GM19035 (cell line): ENCODE results near the gene UPF1.

ENCODE experiments used
- ATAC-seq: cut with Tn5 transposase; IDR thresholded peaks from one replicate; pipeline ENCODE4 v1.9.1; 2021; ENCODE audit not compliant: unreplicated experiment

Gene UPF1

DNA sequence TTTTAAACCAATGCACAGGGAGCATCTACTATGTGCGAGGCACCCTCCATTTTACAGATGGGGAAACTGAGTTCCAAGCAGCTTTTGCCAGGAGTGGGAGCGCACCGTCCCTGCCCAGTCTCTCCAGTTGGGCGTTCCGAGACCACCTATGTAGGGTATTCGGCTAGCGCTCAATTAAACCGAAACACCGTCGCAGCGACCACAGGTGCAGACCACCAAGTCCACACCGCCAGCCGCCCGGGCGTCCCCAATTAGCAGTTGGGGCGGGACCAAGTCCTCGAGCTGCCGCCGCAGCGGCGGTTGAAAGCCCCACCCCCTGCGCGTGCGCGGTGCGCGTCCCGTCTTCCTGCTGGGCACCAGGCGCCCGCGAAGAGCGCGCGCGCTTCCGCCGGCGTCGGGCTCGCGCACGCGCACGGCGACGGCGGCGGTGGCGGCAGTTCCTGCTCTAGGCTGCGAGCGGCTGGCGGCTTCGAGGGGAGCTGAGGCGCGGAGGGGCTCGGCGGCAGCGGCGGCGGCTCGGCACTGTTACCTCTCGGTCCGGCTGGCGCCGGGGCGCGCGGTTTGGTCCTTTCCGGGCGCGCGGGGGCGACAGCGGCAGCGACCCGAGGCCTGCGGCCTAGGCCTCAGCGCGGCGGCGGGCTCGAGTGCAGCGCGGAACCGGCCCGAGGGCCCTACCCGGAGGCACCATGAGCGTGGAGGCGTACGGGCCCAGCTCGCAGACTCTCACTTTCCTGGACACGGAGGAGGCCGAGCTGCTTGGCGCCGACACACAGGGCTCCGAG is at the start of gene UPF1:
Gene UPF1 (plus strand): TSS at position 436 of the 782 bp plus-strand sequence. CDS start 251 bp downstream, at position 687.
- peak; percentile 78 for ATAC-seq

DNA sequence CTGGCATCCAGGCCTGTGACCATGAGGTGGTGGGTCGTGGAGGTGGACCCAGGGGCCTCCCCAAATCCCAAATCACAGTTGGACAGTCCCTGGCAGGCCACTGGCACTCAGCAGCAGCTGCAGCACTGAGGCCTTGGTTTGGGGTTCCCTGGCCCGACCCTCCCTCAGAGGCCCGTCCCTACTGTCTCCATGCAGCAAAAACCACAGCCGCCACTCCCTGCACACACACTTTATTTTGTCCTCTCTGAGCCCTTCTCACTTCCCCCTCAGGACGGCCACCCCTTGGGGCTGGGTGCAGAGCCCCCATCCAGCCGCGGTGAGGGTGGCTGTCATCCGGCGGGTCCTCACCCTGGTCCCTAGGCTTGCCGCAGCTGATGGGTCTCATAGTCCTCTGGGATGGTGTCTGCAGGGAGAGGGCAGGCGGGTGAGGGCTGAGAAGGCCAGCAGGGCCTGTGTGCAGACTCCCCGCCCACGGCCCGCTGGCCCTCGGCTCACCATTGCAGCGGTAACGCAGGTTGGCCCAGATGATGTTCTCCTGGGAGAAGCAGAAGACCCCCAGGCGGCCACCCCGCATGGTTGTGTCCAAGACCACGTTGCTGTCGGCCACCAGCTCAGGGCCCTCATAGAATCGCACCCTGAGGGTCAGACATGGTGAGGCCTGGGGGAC is 49.1 kb upstream of the UPF1 start:
- ATAC-seq: no peak

DNA sequence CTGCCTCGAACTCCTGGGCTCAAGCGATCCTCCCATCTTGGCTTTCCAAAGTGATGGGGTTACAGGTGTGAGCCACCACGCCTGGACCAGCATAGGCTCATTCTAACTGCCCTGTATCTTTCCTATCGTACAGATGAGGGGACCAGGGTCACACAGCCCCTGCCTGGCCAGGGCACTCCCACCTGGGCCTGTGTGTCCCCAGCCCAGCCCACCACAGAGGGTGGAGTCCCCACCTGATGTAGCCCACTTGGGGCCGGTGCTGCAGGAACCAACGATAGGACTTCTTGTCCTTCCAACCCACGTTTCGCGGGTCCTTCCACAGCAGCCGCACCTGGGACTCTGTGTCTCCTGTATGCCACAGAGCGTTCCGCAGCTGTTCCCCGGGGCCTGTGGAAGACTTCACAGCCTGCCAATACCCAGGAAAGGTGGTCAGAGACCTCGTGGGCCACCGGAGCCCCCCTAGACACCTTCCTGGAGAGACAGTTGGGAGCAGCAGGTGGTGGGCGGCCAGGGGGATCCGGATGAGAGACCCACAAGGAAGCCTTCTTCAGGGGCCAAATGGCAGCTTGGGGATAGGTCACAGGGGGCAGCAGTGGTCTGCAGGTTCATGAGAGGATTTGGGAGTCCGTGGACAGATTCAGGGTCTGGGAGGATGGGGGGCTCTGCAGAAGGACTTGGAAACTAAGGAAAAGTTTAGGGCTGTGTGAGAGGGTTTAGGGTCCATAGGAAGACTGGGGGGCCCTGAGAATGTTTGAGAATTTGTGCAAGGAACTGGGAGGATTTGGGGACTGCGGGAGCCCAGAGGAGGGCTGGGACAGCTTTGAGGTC is 47.6 kb upstream of the UPF1 start:
- no peak for ATAC-seq

DNA sequence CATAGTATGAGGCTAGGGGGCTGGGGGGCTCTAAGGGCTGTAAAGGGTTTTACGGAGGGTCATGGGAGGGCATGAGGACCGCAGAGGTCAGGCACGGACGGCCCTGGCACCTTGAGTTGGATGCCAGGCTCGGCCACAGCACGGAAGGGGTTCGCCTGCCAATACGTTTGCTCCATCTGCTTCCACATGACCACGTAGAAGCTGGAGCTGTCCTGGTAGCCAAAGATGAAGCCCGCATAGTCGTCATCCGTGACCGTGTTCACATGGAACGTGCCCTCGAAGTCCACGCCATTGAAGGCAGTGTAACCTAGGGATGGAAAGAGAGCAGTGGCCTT is 47.0 kb upstream of the UPF1 start:
- no peak for ATAC-seq

DNA sequence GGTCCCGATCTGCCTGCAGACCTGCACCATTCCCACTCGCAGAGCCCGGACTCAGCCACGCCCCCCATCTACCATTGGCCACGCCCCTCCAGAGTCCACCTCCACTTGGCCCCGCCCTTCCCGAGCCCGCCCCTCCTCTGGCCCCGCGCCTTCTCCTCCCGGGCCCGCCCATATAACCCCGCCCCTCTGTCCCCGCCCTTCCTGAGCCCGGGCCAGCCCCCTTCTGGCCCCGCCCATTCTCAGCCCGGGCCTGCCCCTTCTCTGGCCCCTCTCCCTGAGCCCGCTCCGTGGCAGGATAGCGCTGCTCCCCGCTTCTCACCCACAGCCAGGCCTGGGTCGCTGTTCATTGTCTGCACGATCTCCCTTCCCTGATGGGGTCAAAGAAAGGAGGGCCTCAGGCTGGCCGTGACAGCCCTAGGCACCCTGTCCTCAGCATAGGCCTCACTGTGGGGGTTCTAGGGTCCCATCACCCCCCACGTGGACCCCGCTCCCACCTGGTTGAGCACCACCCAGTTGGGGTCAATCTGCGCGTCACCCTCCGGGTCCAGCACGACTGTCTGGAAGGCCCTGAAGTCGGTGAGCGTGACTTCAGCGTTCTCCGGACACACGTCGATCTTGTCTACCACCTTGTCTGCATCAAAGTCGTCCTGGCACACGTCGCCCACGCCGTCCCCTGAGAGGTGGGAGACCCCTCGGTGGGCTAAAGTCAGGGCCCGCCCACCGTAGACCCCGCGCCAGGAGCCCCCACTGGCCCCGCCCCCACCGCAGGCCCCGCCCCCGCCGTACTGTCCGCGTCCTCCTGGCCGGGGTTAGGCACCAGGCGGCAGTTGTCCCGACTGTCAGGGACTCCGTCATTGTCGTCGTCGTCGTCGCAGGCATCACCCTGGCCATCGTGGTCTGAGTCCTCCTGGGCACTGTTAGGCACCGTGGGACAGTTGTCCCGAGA is 46.3 kb upstream of the UPF1 start:
- no peak for ATAC-seq

DNA sequence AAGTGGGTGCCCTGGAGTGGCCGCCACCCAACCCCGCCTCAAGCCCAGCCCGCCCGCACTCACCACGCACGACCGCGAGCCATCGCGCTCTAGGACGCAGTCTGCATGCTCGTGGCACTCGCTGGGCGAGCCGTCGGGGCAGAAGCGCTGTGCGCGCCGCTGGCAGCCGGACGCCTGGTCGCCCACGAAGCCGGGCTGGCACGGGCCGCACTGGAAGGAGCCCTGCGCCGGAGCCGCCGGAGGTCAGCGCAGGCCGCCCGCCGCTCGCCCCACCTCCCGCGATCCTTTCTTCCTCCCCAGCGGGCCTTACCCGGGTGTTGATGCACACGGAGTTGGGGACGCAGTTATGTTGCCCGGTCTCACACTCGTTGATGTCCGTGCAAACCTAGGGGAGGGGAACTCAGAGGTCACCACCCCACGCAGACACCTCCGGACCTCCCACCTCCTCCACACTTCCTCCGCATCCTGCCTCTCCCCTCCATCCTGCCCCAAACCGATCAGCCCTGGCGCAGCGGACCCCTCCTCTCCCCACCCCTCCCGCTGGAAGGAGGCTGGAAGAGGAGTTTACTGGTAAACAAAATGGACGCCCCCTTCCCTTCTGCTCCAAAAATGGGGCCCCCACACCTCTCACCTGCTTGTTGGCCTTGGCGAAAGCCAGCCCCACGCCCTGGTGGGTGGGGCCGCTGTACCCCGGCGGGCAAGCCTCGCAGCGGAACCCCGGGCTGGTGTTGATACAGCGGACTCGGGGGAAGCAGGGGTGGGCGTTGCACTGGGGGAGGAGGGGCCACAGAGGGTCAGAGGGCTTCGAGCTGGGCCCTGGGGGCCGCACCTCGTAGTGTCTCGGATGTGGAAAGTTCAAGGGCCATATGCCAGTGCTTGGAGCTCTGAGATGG is 43.0 kb upstream of the UPF1 start:
- ATAC-seq: no peak

DNA sequence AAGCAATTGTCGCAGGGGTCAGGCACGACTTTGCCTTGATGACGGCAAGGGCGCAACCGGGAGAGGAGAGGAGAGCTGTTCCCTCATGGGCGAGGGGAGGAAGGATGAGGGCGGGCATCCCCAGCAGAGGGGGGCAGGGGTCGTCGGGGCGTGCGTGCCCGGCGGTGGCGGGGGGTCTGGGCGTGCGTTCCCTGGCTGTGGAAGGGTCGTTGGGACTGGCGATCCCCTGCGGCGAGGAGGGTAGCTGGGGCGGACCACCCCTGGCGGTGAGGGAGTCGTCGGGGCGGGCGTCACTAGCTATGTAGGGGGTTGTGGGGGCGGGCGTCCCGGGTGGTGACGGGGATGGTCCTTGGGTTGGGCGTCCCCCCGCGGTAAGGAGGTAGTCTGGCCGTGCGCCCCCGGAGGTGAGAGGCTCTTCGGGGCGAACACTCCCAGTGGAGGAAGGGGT is 42.3 kb upstream of the UPF1 start:
- no peak for ATAC-seq

DNA sequence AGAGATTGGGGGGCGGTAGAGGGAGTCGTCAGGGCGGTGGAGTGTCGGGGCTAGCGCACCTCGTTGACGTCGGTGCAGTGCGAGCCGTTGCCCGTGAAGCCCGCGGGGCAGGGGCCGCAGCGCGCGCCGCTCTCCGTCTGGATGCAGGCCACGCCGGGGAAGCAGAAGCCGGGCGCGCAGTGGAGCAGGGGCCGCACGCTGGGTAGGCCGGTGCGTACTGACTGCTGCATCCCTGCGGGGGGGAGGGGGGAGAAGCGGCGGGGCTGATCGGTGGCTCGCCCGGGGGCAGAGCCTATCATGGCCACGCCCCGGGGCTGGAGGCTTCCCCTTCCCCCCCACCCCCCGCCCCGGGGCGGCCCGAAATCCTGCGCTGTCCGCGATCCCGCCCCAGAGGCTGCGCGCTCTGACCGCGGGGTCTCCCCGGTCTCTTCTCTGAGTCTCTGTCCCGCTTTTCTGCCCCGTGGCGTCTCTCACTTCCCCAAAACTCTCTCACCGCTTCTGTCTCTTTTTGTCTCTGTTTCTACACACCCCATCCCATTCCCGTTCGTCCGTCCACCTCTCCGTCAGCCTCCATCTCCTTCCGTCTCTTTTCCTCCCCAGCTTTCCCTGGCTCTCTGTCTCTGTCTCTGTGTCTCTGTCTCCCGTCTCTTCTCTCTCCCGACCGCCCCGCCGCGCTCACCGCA is 41.7 kb upstream of the UPF1 start:
- ATAC-seq: no peak

DNA sequence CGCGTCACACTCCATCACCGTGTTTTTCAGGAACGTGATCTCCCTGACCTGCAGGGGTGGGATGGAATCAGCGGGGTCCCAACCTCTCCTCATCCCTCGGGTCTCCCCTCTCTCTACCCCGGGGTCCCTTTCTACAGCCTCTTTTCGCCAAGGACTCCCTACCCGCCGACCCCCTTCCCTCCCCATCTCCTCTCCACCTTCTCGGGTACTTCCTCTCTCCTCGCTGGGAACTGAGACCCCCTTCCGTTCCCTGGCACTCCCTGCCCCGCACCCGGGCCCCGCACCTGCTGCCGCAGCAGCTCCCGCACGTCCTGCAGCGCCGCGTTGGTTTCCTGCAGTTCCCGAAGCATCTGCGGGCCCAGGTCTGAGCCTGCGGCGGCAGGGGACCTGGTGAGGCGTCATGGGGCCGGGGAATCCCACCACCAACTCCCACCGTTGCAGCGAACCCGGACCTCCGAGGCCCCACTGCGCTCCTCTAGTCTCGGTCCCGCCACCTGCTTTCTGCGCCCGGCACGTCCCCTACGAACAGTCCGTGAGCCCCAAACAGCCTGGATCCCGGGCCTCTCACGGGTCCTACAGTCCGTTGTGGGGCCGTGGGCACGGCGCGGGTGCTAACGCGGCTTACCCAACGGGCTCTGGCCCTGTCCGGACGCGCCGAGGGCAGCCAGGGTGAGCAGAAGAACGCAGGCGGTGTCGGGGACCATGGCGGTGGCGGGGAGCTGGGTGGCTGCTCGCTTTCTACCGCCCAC is 41.0 kb upstream of the UPF1 start, which contains the start of gene COMP:
Gene COMP (minus strand): TSS at position 740 of the 749 bp plus-strand sequence. CDS start 36 bp downstream, at position 704.
- no peak for ATAC-seq

DNA sequence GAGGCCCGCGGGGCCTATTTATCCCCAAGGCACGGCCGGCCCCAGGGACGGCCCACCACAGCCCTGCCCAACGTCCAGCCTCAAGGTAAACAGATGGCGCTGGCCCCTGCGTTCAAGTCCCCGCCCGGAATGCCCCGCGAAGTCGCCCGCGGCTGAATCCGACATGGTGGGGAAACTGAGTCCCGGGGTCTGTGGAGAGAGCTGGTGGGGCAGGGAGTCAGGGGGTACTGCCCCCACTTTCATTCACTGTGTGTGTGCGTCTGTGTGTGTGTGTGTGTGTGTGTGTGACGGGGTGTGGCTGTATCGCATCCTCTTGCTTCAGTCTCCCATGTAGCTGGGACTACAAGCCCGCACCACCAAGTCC is 40.5 kb upstream of the UPF1 start:
- no peak for ATAC-seq

DNA sequence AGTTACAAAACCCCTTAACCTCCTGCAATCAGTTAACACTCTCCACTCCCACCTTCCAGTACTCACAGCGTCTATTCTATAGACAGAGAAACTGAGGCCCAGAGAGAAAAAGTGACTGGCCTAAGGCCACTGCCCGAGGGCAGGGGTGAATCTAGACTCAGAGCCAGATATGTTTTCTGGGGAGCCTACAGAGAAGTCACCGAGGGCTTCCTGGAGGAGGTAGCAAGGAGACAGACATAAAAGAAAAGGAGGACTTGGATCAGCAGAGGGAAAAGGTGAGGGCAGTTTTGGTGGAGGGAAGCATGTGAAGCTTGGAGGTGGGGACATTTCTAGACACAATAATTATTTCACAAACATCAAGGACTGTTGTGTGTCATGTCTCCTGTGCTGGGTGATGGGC is 39.1 kb upstream of the UPF1 start:
- ATAC-seq: no peak

DNA sequence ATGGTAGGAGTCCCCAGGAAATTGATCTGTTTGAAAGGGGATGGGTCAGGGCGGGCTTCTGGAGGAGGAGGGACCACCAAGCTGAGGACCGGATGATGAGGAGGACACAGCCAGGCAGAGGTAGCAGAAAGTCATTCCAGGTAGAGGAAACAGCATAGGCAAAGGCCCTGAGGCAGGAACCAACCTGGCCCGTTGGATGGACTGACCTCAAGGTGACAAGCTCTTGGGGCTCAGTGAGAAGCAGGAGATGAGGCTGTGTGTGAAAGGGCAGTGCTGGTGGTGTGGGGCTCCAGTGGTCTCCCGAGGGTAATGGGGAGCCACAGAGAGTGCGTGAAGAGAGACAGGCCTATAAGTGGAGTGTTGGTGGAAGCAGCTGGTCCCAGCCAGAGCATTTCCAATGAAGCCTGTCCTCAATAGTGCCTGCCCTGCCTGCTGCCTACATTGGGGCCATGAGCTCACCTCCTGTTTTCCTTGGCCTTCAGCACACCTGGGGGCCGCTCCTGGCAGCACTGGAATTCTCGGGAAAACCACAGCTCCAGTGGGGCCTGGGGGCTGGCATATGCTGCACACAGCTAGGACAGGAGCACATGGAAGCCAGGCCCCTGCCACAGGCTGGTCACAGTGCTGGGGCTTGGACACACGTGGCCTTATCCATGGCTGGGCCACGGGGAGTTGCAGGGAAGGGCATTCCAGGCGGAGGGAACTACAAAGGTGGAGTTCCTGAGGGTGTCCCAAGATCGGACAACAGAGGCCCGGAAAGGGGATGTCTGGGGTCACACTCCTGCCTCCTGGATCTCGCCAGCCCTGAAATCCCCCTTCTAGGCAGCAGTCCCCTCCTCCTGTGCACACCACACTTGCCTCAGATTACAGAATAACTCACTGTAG is 38.4 kb upstream of the UPF1 start:
- ATAC-seq: no peak

DNA sequence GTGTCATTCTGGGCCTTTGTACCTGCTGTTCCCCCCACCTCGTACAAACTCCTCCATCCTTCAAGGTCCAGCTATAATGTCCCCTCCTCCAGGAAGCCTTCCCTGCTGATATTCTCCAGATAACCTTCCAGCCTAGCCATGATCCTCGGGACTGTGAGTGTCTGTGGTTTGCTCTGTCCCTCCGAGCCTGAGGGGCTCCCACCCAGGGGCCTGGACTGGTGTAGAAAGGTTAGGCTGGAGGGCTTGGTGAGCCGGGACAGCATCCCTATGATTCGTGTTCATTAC is 37.8 kb upstream of the UPF1 start:
- no peak for ATAC-seq

DNA sequence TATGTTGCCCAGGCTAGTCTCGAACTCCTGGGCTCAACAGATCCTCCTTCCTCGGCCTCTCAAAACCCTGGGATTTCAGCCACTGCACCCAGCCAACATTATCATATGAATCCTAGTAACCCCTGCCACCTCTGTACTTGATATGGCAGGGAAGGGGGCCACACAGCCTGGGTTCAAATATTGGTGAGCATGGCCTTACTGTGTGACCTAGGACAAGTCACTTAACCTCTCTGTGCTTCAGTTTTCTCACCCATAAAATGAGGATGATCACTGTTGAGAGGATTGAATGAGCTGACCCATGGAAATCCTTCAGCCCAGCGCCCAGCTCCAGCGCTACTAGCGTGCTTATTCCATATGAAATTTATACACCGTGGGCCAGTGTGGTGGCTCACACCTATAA is 37.1 kb upstream of the UPF1 start:
- no peak for ATAC-seq

DNA sequence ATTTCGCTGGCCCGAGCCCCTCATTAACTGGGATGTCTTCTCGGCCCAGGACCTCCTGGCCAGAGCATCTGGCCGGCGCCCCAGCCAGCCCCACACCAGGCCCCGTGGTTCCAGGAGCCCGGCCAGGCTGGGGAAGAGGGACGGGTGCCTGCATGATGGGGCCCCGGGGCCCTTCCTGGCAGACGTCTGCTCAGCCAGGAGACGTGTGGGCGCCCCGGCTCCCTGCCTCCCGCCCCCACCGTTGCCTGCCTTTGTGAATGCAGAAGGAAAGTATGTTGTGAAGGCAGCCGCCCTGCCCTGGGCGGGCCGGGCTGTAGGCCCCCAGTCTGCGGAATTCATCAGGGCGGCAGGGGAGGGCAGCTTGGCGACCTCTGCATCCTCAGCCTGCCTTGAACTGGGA is 36.2 kb upstream of the UPF1 start:
- ATAC-seq: no peak

DNA sequence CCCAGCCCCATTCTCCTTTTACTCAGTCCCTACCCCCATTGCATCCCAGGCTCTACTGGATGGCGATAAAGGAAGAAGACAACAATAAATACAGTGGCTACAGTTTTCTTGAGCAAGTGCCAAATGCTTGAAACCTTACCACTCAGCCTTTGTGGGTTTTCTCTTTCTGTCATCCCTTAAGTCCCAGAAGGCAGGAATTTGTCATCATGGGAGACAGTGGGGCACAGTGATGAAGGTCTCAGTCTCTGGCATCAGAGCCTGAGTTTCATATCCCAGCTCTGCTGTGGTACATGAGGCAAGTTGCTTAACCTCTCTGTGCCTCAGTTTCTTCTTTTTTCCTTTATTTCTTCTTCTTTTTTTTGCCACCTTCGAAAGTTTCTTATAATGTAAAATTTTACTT is 35.5 kb upstream of the UPF1 start:
- no peak for ATAC-seq
